ENCODE data around the gene SYT8. TPM values are rescaled to one million over a fixed set of nuclear protein-coding genes. Genes with fewer than 3 reads are reported as not detected.
"Not testable (repeated sequence)": the region's sequence is repeated elsewhere in the genome, so short reads cannot be mapped to it uniquely, and the experiment has no call there.

The SYT8 gene
- not detected for polyA plus RNA-seq (2013, experiment 1 of 2)
- not detected for polyA plus RNA-seq (2013, experiment 2 of 2)

- Histone ChIP-seq H3K4me1 (ENCODE audit: control insufficient read depth, insufficient read depth, low read length, poor library complexity, severe bottlenecking) (peaks cover 13% of the 10 kb centered on the region), H3K9me3 (ENCODE audit: control insufficient read depth, low read length) (no peaks in the 10 kb centered on the region), H3K27ac (ENCODE audit: low read depth, low read length, severe bottlenecking) (no peak within 1 kb of the TSS), H3K36me3 (ENCODE audit: control insufficient read depth, insufficient read depth, low read length) (no peaks in the 10 kb centered on the region), H3K4me3 (ENCODE audit: extremely low read depth, insufficient read depth, low read length, poor library complexity, severe bottlenecking) (no peak within 1 kb of the TSS)
- WGBS, 2 experiments (ENCODE audit: insufficient coverage in 2 of 2): 86 to 91% methylated on average over 20 to 26 of the region's 26 CpGs
Observed at GRCh38 chr11:1834779-1835670, at the start of gene SYT8. Gene SYT8, plus strand, starts transcription at chr11:1834990. Its CDS starts 116 bp downstream, at chr11:1835106.

GRCh38 chr11:1785749-1786413, 48.9 kb upstream of the SYT8 start:
- 77 to 78% methylated on average over 12 to 19 of the region's 21 CpGs for WGBS, 2 experiments (ENCODE audit: insufficient coverage in 2 of 2)
- H3K4me1 ChIP-seq (ENCODE audit: control insufficient read depth, insufficient read depth, low read length, poor library complexity, severe bottlenecking): no peaks in the 10 kb centered on the region
- H3K36me3 ChIP-seq (ENCODE audit: control insufficient read depth, insufficient read depth, low read length): no peaks in the 10 kb centered on the region
- no peak overlapping the region for H3K27ac ChIP-seq (ENCODE audit: low read depth, low read length, severe bottlenecking)
- no peaks in the 10 kb centered on the region for H3K9me3 ChIP-seq (ENCODE audit: control insufficient read depth, low read length)
- no peak overlapping the region for H3K4me3 ChIP-seq (ENCODE audit: extremely low read depth, insufficient read depth, low read length, poor library complexity, severe bottlenecking)

- H3K36me3 ChIP-seq (ENCODE audit: control insufficient read depth, insufficient read depth, low read length): no peaks in the 10 kb centered on the region
- H3K27ac ChIP-seq (ENCODE audit: low read depth, low read length, severe bottlenecking): no peak overlapping the region
- H3K4me1 ChIP-seq (ENCODE audit: control insufficient read depth, insufficient read depth, low read length, poor library complexity, severe bottlenecking): no peaks in the 10 kb centered on the region
- H3K9me3 ChIP-seq (ENCODE audit: control insufficient read depth, low read length): no peaks in the 10 kb centered on the region
- 92 to 95% methylated on average over 4 of the region's 4 CpGs for WGBS, 2 experiments (ENCODE audit: insufficient coverage in 2 of 2)
- no peak overlapping the region for H3K4me3 ChIP-seq (ENCODE audit: extremely low read depth, insufficient read depth, low read length, poor library complexity, severe bottlenecking)
Observed at GRCh38 chr11:1786466-1786865, 48.3 kb upstream of the SYT8 start.

GRCh38 chr11:1791912-1792311, 42.9 kb upstream of the SYT8 start:
- H3K36me3 ChIP-seq (ENCODE audit: control insufficient read depth, insufficient read depth, low read length): no peaks in the 10 kb centered on the region
- no peak overlapping the region for H3K27ac ChIP-seq (ENCODE audit: low read depth, low read length, severe bottlenecking)
- WGBS, 2 experiments (ENCODE audit: insufficient coverage in 2 of 2): 92 to 98% methylated on average over 5 to 6 of the region's 6 CpGs
- H3K9me3 ChIP-seq (ENCODE audit: control insufficient read depth, low read length): no peaks in the 10 kb centered on the region
- H3K4me3 ChIP-seq (ENCODE audit: extremely low read depth, insufficient read depth, low read length, poor library complexity, severe bottlenecking): no peak overlapping the region
- no peaks in the 10 kb centered on the region for H3K4me1 ChIP-seq (ENCODE audit: control insufficient read depth, insufficient read depth, low read length, poor library complexity, severe bottlenecking)

GRCh38 chr11:1792461-1792860, 42.3 kb upstream of the SYT8 start:
- H3K36me3 ChIP-seq (ENCODE audit: control insufficient read depth, insufficient read depth, low read length): no peaks in the 10 kb centered on the region
- no peaks in the 10 kb centered on the region for H3K4me1 ChIP-seq (ENCODE audit: control insufficient read depth, insufficient read depth, low read length, poor library complexity, severe bottlenecking)
- 94 to 96% methylated on average over 12 of the region's 12 CpGs for WGBS, 2 experiments (ENCODE audit: insufficient coverage in 2 of 2)
- no peak overlapping the region for H3K4me3 ChIP-seq (ENCODE audit: extremely low read depth, insufficient read depth, low read length, poor library complexity, severe bottlenecking)
- no peaks in the 10 kb centered on the region for H3K9me3 ChIP-seq (ENCODE audit: control insufficient read depth, low read length)
- no peak overlapping the region for H3K27ac ChIP-seq (ENCODE audit: low read depth, low read length, severe bottlenecking)

GRCh38 chr11:1793081-1793480, 41.7 kb upstream of the SYT8 start:
- Histone ChIP-seq H3K9me3 (ENCODE audit: control insufficient read depth, low read length) (no peaks in the 10 kb centered on the region), H3K27ac (ENCODE audit: low read depth, low read length, severe bottlenecking) (no peak overlapping the region), H3K4me1 (ENCODE audit: control insufficient read depth, insufficient read depth, low read length, poor library complexity, severe bottlenecking) (no peaks in the 10 kb centered on the region), H3K4me3 (ENCODE audit: extremely low read depth, insufficient read depth, low read length, poor library complexity, severe bottlenecking) (no peak overlapping the region), H3K36me3 (ENCODE audit: control insufficient read depth, insufficient read depth, low read length) (no peaks in the 10 kb centered on the region)
- WGBS, 2 experiments (ENCODE audit: insufficient coverage in 2 of 2): 100% methylated on average over 1 of the region's 3 CpGs; no CpG with 5 or more reads in 1 of the 2 experiments

GRCh38 chr11:1796413-1797011, 38.3 kb upstream of the SYT8 start:
- Histone ChIP-seq H3K36me3 (ENCODE audit: control insufficient read depth, insufficient read depth, low read length) (no peaks in the 10 kb centered on the region), H3K4me1 (ENCODE audit: control insufficient read depth, insufficient read depth, low read length, poor library complexity, severe bottlenecking) (no peaks in the 10 kb centered on the region), H3K4me3 (ENCODE audit: extremely low read depth, insufficient read depth, low read length, poor library complexity, severe bottlenecking) (no peak overlapping the region), H3K9me3 (ENCODE audit: control insufficient read depth, low read length) (no peaks in the 10 kb centered on the region), H3K27ac (ENCODE audit: low read depth, low read length, severe bottlenecking) (no peak overlapping the region)
- 75 to 87% methylated on average over 12 of the region's 12 CpGs for WGBS, 2 experiments (ENCODE audit: insufficient coverage in 2 of 2)

GRCh38 chr11:1797391-1798125, 37.2 kb upstream of the SYT8 start:
- no peaks in the 10 kb centered on the region for H3K9me3 ChIP-seq (ENCODE audit: control insufficient read depth, low read length)
- no peak overlapping the region for H3K27ac ChIP-seq (ENCODE audit: low read depth, low read length, severe bottlenecking)
- no peak overlapping the region for H3K4me3 ChIP-seq (ENCODE audit: extremely low read depth, insufficient read depth, low read length, poor library complexity, severe bottlenecking)
- no peaks in the 10 kb centered on the region for H3K36me3 ChIP-seq (ENCODE audit: control insufficient read depth, insufficient read depth, low read length)
- H3K4me1 ChIP-seq (ENCODE audit: control insufficient read depth, insufficient read depth, low read length, poor library complexity, severe bottlenecking): no peaks in the 10 kb centered on the region
- 89 to 93% methylated on average over 8 to 13 of the region's 14 CpGs for WGBS, 2 experiments (ENCODE audit: insufficient coverage in 2 of 2)

- no peak overlapping the region for H3K4me3 ChIP-seq (ENCODE audit: extremely low read depth, insufficient read depth, low read length, poor library complexity, severe bottlenecking)
- no peaks in the 10 kb centered on the region for H3K9me3 ChIP-seq (ENCODE audit: control insufficient read depth, low read length)
- 96 to 98% methylated on average over 20 of the region's 20 CpGs for WGBS, 2 experiments (ENCODE audit: insufficient coverage in 2 of 2)
- H3K4me1 ChIP-seq (ENCODE audit: control insufficient read depth, insufficient read depth, low read length, poor library complexity, severe bottlenecking): no peaks in the 10 kb centered on the region
- H3K36me3 ChIP-seq (ENCODE audit: control insufficient read depth, insufficient read depth, low read length): no peaks in the 10 kb centered on the region
- no peak overlapping the region for H3K27ac ChIP-seq (ENCODE audit: low read depth, low read length, severe bottlenecking)
Observed at GRCh38 chr11:1803246-1803645, 31.5 kb upstream of the SYT8 start.

GRCh38 chr11:1803835-1804519, 30.8 kb upstream of the SYT8 start:
- H3K9me3 ChIP-seq (ENCODE audit: control insufficient read depth, low read length); H3K36me3 ChIP-seq (ENCODE audit: control insufficient read depth, insufficient read depth, low read length); H3K4me1 ChIP-seq (ENCODE audit: control insufficient read depth, insufficient read depth, low read length, poor library complexity, severe bottlenecking); H3K27ac ChIP-seq (ENCODE audit: low read depth, low read length, severe bottlenecking); H3K4me3 ChIP-seq (ENCODE audit: extremely low read depth, insufficient read depth, low read length, poor library complexity, severe bottlenecking): not testable (repeated sequence)
- 88% methylated on average over 10 to 15 of the region's 42 CpGs for WGBS, 2 experiments (ENCODE audit: insufficient coverage in 2 of 2)
